HCT116 (cell line): ENCODE results near the gene SKA3. TPM values are rescaled to one million over a fixed set of nuclear protein-coding genes. Genes with fewer than 3 reads are reported as not detected.

Source experiments
- ATAC-seq: fragments of 200-7000 bp; cut with Tn5 transposase; 2 replicates; pipeline ENCODE4 v1.9.1; 2020; ENCODE audit warnings: mild to moderate bottlenecking, moderate library complexity
- BruUV-seq: library from RNA; stranded (reverse); fragments of 400-500 nt; replicated peaks from 2 replicates; lab custom pipeline; 2021; lab: Mats Ljungman, UMichigan
- CTCF ChIA-PET: fragments of 300-600 bp; sonication (Branson Sonifier 250); formaldehyde crosslinking; loops from one replicate; lab custom pipeline; 2021; ENCODE audit warnings: antibody characterized with exemption; lab: Charles Lee
- POLR2A ChIA-PET: fragments of 300-600, 350-600 bp; sonication (Branson Sonifier 250); formaldehyde crosslinking; loops from one replicate; lab custom pipeline; 2021; ENCODE audit warnings: antibody characterized with exemption; lab: Charles Lee
- RAD21 ChIA-PET, 2 experiments: fragments of 300-600 bp; sonication (Branson Sonifier 250); formaldehyde crosslinking; loops; one replicate each; lab custom pipeline; 2023; ENCODE audit warnings: low total read pairs in 2 of 2; ENCODE audit not compliant: uncharacterized antibody in 2 of 2, unreplicated experiment in 2 of 2, low non-redundant PET in 1 of 2; lab: Charles Lee
- DNase-seq: peaks from one replicate; pipeline ENCODE4 v3.0.0-alpha.2; 2010; ENCODE audit warnings: low read depth, low spot score
- H2AFZ ChIP-seq: fragments of 200-600 bp; shearing (Covaris generic), sonication (generic); 2 replicates; pipeline ENCODE4 v1.6.1; 2017; ENCODE audit warnings: low read depth, mixed run types, mixed read lengths, antibody characterized with exemption, low read length; ENCODE audit not compliant: poor library complexity, severe bottlenecking
- H3K27ac ChIP-seq: 2 replicates; pipeline ENCODE4 v1.5.1; 2012; ENCODE audit warnings: low read depth, low read length
- H3K27me3 ChIP-seq: fragments of 200-600 bp; sonication (generic); 2 replicates; pipeline ENCODE4 v1.6.1; 2016; ENCODE audit warnings: mixed run types, low read length, mixed read lengths; ENCODE audit not compliant: insufficient read depth
- H3K36me3 ChIP-seq, 2 experiments: fragments of 200-500 bp in 1 of 2; fragments of 200-600 bp in 1 of 2; sonication (Bioruptor generic) in 1 of 2; sonication (generic) in 1 of 2; 2 replicates each; pipeline versions ENCODE4 v1.5.1 to v1.6.1; 2014 to 2016; ENCODE audit warnings: low read length in 2 of 2, inconsistent platforms in 1 of 2, mixed read lengths in 1 of 2, mixed run types in 1 of 2; ENCODE audit not compliant: insufficient read depth in 2 of 2, control insufficient read depth in 1 of 2
- H3K4me1 ChIP-seq, 2 experiments: fragments of 200-600 bp in 1 of 2; sonication (generic) in 1 of 2; 2 replicates each; pipeline versions ENCODE4 v1.5.1 to v1.6.1; 2012 to 2017; ENCODE audit warnings: low read length in 2 of 2, inconsistent platforms in 1 of 2, mild to moderate bottlenecking in 1 of 2, mixed read lengths in 1 of 2, mixed run types in 1 of 2, moderate library complexity in 1 of 2; ENCODE audit not compliant: insufficient read depth in 2 of 2, control insufficient read depth in 1 of 2
- H3K4me2 ChIP-seq: fragments of 200-600 bp; sonication (generic); 2 replicates; pipeline ENCODE4 v1.6.1; 2017; ENCODE audit warnings: mixed run types, low read length, mixed read lengths
- H3K4me3 ChIP-seq, 2 experiments: fragments of 200-600 bp in 1 of 2; sonication (generic) in 1 of 2; replicated peaks in 1 of 2; 2 replicates each; pipeline ENCODE4 v1.5.1; 2011 to 2016; ENCODE audit warnings: low read length in 2 of 2, control low read depth in 1 of 2, low read depth in 1 of 2, mild to moderate bottlenecking in 1 of 2, mixed read lengths in 1 of 2, mixed run types in 1 of 2
- H3K79me2 ChIP-seq: fragments of 200-600 bp; sonication (generic); 2 replicates; pipeline ENCODE4 v1.6.1; 2017; ENCODE audit warnings: mild to moderate bottlenecking, mixed run types, low read length, moderate library complexity, mixed read lengths; ENCODE audit not compliant: insufficient read depth
- H3K9ac ChIP-seq: fragments of 200-600 bp; sonication (generic); 2 replicates; pipeline ENCODE4 v1.6.1; 2016; ENCODE audit warnings: low read length, mixed read lengths
- H3K9me2 ChIP-seq: fragments of 200-600 bp; sonication (generic), shearing (Covaris generic); 2 replicates; pipeline ENCODE4 v1.6.1; 2017; ENCODE audit warnings: mixed run types, mild to moderate bottlenecking, moderate library complexity; ENCODE audit not compliant: insufficient read depth
- H3K9me3 ChIP-seq, 2 experiments: fragments of 200-500 bp in 1 of 2; fragments of 200-600 bp in 1 of 2; sonication (Bioruptor generic) in 1 of 2; sonication (generic) in 1 of 2; 2 replicates each; pipeline ENCODE4 v1.6.1; 2014 to 2017; ENCODE audit warnings: low read length in 2 of 2, mixed read lengths in 2 of 2, inconsistent platforms in 1 of 2, low read depth in 1 of 2, mild to moderate bottlenecking in 1 of 2, mixed run types in 1 of 2, moderate library complexity in 1 of 2; ENCODE audit not compliant: control insufficient read depth in 1 of 2, insufficient read depth in 1 of 2
- H4K20me1 ChIP-seq: fragments of 200-600 bp; sonication (generic), shearing (Covaris generic); 2 replicates; pipeline ENCODE4 v1.6.1; 2017; ENCODE audit warnings: mixed run types, mild to moderate bottlenecking, moderate library complexity; ENCODE audit not compliant: insufficient read depth
- ATF3 ChIP-seq: IDR thresholded peaks from 2 replicates; pipeline ENCODE4 v1.6.1; 2012
- CEBPB ChIP-seq: IDR thresholded peaks from 2 replicates; pipeline ENCODE4 v1.6.1; 2012; ENCODE audit warnings: low read depth
- CTCF ChIP-seq, 3 experiments: fragments of 200-600 bp in 1 of 3; sonication (generic) in 1 of 3; IDR thresholded peaks in 2 of 3; conservative IDR thresholded peaks in 1 of 3; 2 replicates each; pipeline ENCODE4 v1.5.1; 2012 to 2017; ENCODE audit warnings: low read depth in 2 of 3, low read length in 2 of 3, antibody characterized with exemption in 1 of 3, borderline replicate concordance in 1 of 3, control low read depth in 1 of 3, mild to moderate bottlenecking in 1 of 3, mixed read lengths in 1 of 3, mixed run types in 1 of 3, moderate library complexity in 1 of 3; ENCODE audit not compliant: insufficient read depth in 1 of 3
- EGR1 ChIP-seq: IDR thresholded peaks from 2 replicates; pipeline ENCODE4 v1.6.1; 2012; ENCODE audit warnings: low read depth
- ELF1 ChIP-seq: IDR thresholded peaks from 2 replicates; pipeline ENCODE4 v1.6.1; 2012; ENCODE audit warnings: low read depth, borderline replicate concordance
- EZH2phosphoT487 ChIP-seq: fragments of 200-600 bp; IDR thresholded peaks from 2 replicates; pipeline ENCODE4 v1.6.1; 2018; ENCODE audit warnings: antibody characterized with exemption, borderline replicate concordance
- FOSL1 ChIP-seq: IDR thresholded peaks from 2 replicates; pipeline ENCODE4 v1.6.1; 2012; ENCODE audit warnings: low read depth
- JUND ChIP-seq: IDR thresholded peaks from 2 replicates; pipeline ENCODE4 v1.6.1; 2012
- MAX ChIP-seq: IDR thresholded peaks from 2 replicates; pipeline ENCODE4 v1.6.1; 2012
- POLR2AphosphoS5 ChIP-seq: IDR thresholded peaks from 2 replicates; pipeline ENCODE4 v1.6.1; 2011; ENCODE audit warnings: mild to moderate bottlenecking, low read depth, low read length, moderate library complexity
- RAD21 ChIP-seq: IDR thresholded peaks from 2 replicates; pipeline ENCODE4 v1.6.1; 2012; ENCODE audit warnings: low read depth, mild to moderate bottlenecking
- REST ChIP-seq: IDR thresholded peaks from 2 replicates; pipeline ENCODE4 v1.6.1; 2012; ENCODE audit warnings: low read depth
- SIN3A ChIP-seq: IDR thresholded peaks from 2 replicates; pipeline ENCODE4 v1.6.1; 2012; ENCODE audit warnings: low read depth
- SP1 ChIP-seq: IDR thresholded peaks from 2 replicates; pipeline ENCODE4 v1.6.1; 2012; ENCODE audit warnings: low read depth
- SRF ChIP-seq: IDR thresholded peaks from 2 replicates; pipeline ENCODE4 v1.6.1; 2012; ENCODE audit warnings: low read depth
- TCF7L2 ChIP-seq: IDR thresholded peaks from 2 replicates; pipeline ENCODE4 v1.7.0; 2011; ENCODE audit warnings: borderline replicate concordance, inconsistent platforms; ENCODE audit not compliant: insufficient read depth, insufficient read length; ENCODE audit errors: extremely low read depth
- YY1 ChIP-seq: IDR thresholded peaks from 2 replicates; pipeline ENCODE4 v1.6.1; 2011; ENCODE audit warnings: low read length, low read depth, moderate library complexity, mild to moderate bottlenecking; ENCODE audit not compliant: insufficient replicate concordance; ENCODE audit errors: extremely low read depth
- ZBTB33 ChIP-seq: IDR thresholded peaks from 2 replicates; pipeline ENCODE4 v1.6.1; 2011; ENCODE audit warnings: mild to moderate bottlenecking, low read length, moderate library complexity; ENCODE audit not compliant: insufficient replicate concordance; ENCODE audit errors: extremely low read depth
- ZFX ChIP-seq: fragments of 450-650 bp; IDR thresholded peaks from 2 replicates; pipeline ENCODE4 v1.6.1; 2017
- ZNF274 ChIP-seq: fragments of 200-500 bp; sonication (Bioruptor generic); IDR thresholded peaks from 2 replicates; pipeline ENCODE4 v1.6.1; 2014; ENCODE audit warnings: mild to moderate bottlenecking, low read depth, low read length, inconsistent platforms
- intact Hi-C: fragments of 100-400 bp; cut with micrococcal nuclease; formaldehyde crosslinking; loops from 2 replicates; pipeline ENCODE4 v1.10.0; 2022
- total RNA-seq: library from RNA; stranded (reverse); gene quantifications from one replicate; pipeline ENCODE4 v1.2.1, GENCODE V29; 2021; ENCODE audit not compliant: unreplicated experiment

SKA3 gene
- total RNA-seq, 1 experiment from 2014 or later, result 43.3 TPM

GRCh38 chr13:21121616-21122015 is 54.7 kb downstream of the SKA3 start:
- ATAC-seq (no peak), DNase-seq (no peak)
- no peak overlapping the region for H3K4me3 ChIP-seq
- H3K9me3 ChIP-seq, result no peaks in the 10 kb centered on the region
- no peak overlapping the region for H2AFZ ChIP-seq
- intact Hi-C loops, result no loop called here
- H3K9ac ChIP-seq, result no peak overlapping the region
- no peaks in the 10 kb centered on the region for H3K27me3 ChIP-seq
- no peak overlapping the region for H3K4me2 ChIP-seq
- H3K4me1 ChIP-seq, result no peaks in the 10 kb centered on the region
- BruUV-seq, result no TSS peak
- ChIA-PET POLR2A (no interaction called here), CTCF (no interaction called here), RAD21 (no interaction called here)
- no peaks in the 10 kb centered on the region for H3K36me3 ChIP-seq
- H4K20me1 ChIP-seq, result no peaks in the 10 kb centered on the region
- H3K9me2 ChIP-seq, result no peaks in the 10 kb centered on the region
- TF ChIP-seq ELF1 (no peak), REST (no peak), SIN3A (no peak), ZBTB33 (no peak), YY1 (no peak), JUND (no peak), MAX (no peak), EZH2phosphoT487 (no peak), CEBPB (no peak), SRF (no peak), POLR2AphosphoS5 (no peak), TCF7L2 (no peak), RAD21 (no peak), ATF3 (no peak), ZNF274 (no peak), ZFX (no peak), FOSL1 (no peak), EGR1 (no peak), SP1 (no peak), CTCF (IDR thresholded peaks at IDR 0.05 in 2 of 3, conservative IDR thresholded peaks at IDR 0.05 in 1 of 3; ENCODE audit: borderline replicate concordance in 1 of 3, insufficient read depth in 1 of 3, low read depth in 2 of 3, low read length in 2 of 3) (no peak)
- H3K27ac ChIP-seq, result no peak overlapping the region
- no peaks in the 10 kb centered on the region for H3K79me2 ChIP-seq
